ENCODE data around the gene GATC.

The GATC gene, protein sequence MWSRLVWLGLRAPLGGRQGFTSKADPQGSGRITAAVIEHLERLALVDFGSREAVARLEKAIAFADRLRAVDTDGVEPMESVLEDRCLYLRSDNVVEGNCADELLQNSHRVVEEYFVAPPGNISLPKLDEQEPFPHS

GRCh38 chr12:120445911-120446843 lies at the start of gene GATC, which contains the start of gene TRIAP1:
TSS of gene GATC (plus strand) at chr12:120446444. CDS start at chr12:120446481, 37 bp downstream.
TSS of gene TRIAP1 (minus strand) at chr12:120446384. CDS start at chr12:120446372, 12 bp downstream.
- DNase-seq, result no peak

GRCh38 chr12:120397824-120398540 lies 48.3 kb upstream of the GATC start:
- no peak for DNase-seq

- DNase-seq, result no peak
Observed at GRCh38 chr12:120399531-120399930, 46.7 kb upstream of the GATC start.

DNA sequence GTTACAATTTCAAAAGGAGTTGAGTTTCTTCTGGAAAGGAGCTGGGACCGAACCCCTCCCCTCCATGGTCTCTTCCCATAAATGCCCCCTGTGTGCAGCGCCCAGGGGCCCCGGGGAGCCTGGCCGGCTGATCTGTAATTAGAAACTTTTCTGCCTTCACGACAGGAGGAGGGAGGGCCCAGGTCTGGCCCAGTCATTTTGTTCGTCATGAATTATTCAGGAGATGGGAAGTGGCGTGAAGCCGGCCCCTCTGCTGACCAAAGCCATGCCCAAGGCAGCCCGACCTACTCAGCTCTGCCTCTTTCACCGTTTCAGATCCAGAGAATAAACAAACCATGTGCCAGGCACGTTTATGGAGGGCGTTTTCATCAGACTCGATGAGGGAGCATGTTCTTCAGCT lies 44.0 kb upstream of the GATC start:
- DNase-seq, result no peak

- no peak for DNase-seq
Observed at GRCh38 chr12:120403869-120404268, 42.4 kb upstream of the GATC start.

DNA sequence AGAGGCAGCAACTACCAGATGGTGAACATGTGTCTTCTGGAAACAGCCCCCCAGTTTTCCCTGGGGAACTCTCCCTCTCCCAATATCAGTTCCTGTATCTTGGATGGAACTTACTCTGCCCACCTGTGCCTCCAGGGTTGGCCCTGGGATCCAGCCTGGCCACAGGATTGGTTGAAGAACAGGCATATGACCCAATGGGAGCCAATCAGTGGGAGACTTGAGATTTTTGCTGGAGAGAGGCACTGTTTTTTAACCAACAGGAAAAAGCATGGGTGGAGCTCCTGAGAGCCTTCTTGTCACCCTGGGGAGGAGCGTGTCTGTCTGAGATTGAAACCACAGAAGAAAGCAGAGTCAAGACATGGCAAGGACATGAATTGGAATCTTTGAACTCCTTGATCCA lies 42.0 kb upstream of the GATC start:
- DNase-seq, result peak; percentile 19

GRCh38 chr12:120406069-120406468 lies 40.2 kb upstream of the GATC start:
- no peak for DNase-seq

GRCh38 chr12:120406553-120406952 lies 39.7 kb upstream of the GATC start:
- DNase-seq, result no peak

DNA sequence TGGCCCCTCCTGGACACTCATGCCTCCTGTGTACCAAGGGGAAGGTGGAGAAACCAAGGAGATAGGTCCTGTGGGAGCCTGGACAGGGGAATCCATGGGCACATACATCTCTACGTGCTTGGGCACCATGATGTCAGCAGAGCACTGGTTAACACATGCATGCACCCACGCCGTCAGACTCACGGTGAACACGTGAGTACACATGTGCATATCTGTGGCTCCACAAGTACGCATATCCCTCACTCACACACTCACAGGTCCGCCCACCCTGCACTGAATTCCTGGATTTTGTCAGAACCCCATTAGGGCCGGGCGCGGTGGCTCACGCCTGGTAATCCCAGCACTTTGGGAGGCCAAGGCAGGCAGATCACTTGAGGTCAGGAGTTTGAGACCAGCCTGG lies 37.5 kb upstream of the GATC start:
- DNase-seq, result no peak

GRCh38 chr12:120412421-120412820 lies 33.8 kb upstream of the GATC start:
- peak; percentile 28 for DNase-seq

DNA sequence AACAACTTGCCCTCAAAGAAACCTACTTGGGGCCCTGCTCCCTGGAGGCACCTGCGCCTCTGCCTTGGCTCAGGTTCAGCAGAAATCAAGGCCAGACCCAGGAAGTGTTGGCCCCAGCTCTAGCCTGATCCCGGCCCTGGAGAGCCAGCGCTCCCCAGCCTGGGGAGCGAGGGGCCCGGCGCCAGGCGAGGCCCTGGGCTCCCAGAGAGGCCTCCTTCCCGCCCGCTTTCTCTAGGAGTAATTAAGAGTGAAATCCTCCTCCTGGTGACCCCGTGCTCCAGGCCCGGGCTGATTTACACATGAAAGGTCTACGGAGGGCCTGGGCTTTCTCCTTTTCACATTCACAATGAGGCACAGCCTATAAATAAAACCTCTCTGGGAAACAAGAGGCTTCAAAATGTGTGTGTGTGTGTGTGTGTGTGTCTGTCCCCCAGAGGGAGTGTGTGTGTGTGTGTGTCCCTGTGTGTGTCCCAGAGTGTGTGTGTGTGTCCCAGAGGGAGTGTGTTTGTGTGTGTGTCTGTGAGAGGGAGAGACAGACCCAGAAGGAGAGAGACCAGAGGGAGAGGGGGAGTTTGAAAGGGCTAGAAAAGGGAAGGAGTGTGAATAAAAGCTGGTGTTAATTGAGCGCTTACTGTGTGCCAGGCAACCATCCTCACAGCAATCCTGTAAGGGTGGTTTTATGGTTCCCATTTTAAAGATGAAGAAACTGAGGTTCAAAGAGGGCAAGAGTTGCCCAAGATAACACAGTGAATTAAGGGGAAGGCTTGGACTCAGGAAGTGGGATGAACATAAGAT lies 32.1 kb upstream of the GATC start:
- no peak for DNase-seq

- peak; percentile 40 for DNase-seq
Observed at GRCh38 chr12:120416490-120417216, 29.6 kb upstream of the GATC start.

GRCh38 chr12:120417917-120418580 lies 28.2 kb upstream of the GATC start:
- no peak for DNase-seq

DNA sequence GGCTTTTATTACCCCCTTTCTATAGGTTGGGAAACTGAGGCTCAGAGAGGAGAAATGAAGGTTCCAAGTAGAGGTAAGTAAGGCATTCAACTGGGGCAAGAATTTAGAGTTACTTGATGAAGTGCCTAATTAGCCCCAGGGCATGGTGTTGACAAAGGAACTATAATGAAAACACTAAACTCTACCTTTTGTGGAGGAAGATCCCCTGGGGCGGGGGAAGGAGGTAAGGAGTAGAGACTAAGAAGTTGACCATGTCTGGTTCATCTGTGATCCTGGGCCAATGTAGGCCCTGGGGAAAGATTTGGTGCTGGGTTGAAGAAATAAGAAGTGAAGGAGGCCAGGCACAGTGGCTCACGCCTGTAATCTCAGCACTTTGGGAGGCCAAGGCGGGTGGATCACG lies 24.5 kb upstream of the GATC start:
- DNase-seq, result no peak

- DNase-seq, result no peak
Observed at GRCh38 chr12:120422892-120423456, 23.3 kb upstream of the GATC start.

GRCh38 chr12:120425797-120426196 lies 20.4 kb upstream of the GATC start:
- DNase-seq, result no peak

GRCh38 chr12:120428597-120429229 lies 17.5 kb upstream of the GATC start:
- no peak for DNase-seq

DNA sequence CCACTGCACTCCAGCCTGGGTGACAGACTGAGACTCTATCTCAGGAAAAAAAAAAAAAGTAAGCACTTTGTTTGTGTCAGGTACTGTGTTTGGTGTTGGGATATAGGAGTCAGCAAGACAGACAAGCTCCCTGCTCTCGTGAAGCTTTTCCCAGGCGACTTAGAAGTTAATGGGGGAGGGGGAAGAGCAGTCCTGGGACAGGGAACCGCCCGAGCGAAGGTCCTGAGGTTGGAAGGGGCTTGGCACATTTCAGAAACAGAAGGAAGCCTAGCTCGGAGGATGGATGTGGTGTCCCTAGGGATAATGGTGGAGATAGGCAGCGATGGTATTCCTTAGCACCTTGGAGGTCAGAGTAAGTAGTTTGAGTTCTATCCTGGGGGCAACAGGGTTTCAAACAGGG lies 16.9 kb upstream of the GATC start:
- DNase-seq, result no peak

DNA sequence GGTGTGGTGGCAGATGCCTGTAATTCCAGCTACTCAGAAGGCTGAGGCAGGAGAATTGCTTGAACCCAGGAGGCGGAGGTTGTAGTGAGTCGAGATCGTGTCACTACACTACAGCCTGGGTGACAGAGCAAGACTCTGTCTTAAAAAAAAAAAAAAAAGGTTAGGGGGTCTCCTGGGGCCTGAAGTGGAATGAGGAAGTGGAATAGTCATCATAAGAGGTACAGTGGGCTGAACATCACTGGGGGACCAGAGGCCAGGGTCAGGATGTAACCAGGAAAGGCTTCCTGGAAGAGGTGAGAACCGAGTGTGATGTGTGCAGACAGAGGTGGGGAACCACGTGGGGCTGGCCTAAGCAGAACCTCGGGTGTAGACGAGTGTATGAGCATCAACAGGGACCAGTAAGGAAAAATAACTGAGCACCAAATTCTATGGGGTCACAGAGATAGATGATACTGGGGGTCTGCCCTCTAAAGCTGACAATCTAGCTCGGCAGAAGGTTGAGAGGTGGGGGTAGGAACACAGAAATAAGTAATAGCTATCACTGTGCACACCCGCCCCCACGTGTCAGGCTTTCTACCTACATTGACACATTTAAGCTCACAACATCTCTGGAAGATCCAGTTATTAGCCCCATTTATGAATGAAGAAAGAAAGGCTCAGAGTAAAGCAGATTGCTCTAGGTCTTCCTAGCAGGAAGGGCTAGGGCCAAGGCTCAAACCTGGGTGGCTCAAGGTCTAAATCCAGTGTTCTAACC lies 13.3 kb upstream of the GATC start:
- no peak for DNase-seq

All from NCI-H524 treated with DMSO at 0.1 percent for 48 hours (cell line).